Measurements from ENCODE around the gene LGALSL. TPM values are rescaled to one million over a fixed set of nuclear protein-coding genes. Genes with fewer than 3 reads are reported as not detected.

Gene LGALSL
- total RNA-seq, 2 donors from 2014 or later: 15.8 to 19.3 TPM

DNA sequence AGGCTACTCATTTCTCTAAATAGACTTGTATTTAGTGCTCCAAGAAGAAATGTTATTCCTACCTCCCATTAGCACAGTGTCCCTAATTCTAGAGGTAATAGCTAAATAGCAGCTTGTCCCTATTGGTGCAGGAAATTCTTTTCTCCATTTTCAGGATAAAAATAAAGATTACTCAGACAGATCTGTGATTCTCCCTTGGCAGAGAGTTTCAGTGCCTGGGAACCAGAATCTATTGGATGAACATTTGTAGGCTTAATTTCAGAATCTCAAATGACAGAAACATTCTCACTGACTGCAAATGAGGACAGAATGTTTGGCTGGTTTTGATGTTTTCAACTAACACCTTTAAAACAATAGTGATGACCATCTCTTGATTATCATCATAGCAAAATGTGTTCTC lies 33.3 kb upstream of the LGALSL start:
- ATAC-seq (ENCODE audit: insufficient number of reproducible peaks, low FRiP score, low read depth) (no peak), DNase-seq (ENCODE audit: low spot score) (no peak)
- Histone ChIP-seq H3K36me3 (no peaks in the 10 kb centered on the region), H3K4me1 (ENCODE audit: control insufficient read depth in 1 of 2, low read depth in 2 of 2) (peaks cover 0 to 11% of the 10 kb centered on the region in 2 donors), H3K9me3 (no peaks in the 10 kb centered on the region), H3K4me3 (no peak overlapping the region), H3K27ac (peak overlapping the region; percentile 1 to 3), H3K27me3 (replicated peaks; ENCODE audit: insufficient read depth) (no peaks in the 10 kb centered on the region)
- TF ChIP-seq, protein P1, sequence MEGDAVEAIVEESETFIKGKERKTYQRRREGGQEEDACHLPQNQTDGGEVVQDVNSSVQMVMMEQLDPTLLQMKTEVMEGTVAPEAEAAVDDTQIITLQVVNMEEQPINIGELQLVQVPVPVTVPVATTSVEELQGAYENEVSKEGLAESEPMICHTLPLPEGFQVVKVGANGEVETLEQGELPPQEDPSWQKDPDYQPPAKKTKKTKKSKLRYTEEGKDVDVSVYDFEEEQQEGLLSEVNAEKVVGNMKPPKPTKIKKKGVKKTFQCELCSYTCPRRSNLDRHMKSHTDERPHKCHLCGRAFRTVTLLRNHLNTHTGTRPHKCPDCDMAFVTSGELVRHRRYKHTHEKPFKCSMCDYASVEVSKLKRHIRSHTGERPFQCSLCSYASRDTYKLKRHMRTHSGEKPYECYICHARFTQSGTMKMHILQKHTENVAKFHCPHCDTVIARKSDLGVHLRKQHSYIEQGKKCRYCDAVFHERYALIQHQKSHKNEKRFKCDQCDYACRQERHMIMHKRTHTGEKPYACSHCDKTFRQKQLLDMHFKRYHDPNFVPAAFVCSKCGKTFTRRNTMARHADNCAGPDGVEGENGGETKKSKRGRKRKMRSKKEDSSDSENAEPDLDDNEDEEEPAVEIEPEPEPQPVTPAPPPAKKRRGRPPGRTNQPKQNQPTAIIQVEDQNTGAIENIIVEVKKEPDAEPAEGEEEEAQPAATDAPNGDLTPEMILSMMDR (IDR thresholded peaks at IDR 0.05): no peak

- TF ChIP-seq, protein P1 (IDR thresholded peaks at IDR 0.05): no peak
- DNase-seq (ENCODE audit: low spot score): no peak
- ATAC-seq (ENCODE audit: insufficient number of reproducible peaks, low FRiP score, low read depth): no peak
- Histone ChIP-seq H3K4me3 (no peak overlapping the region), H3K9me3 (no peaks in the 10 kb centered on the region), H3K36me3 (no peaks in the 10 kb centered on the region), H3K27me3 (replicated peaks; ENCODE audit: insufficient read depth) (no peaks in the 10 kb centered on the region), H3K4me1 (ENCODE audit: control insufficient read depth in 1 of 2, low read depth in 2 of 2) (peaks cover 0 to 11% of the 10 kb centered on the region in 2 donors), H3K27ac (no peak overlapping the region)
Observed at GRCh38 chr2:64421201-64421600, 32.8 kb upstream of the LGALSL start.

DNA sequence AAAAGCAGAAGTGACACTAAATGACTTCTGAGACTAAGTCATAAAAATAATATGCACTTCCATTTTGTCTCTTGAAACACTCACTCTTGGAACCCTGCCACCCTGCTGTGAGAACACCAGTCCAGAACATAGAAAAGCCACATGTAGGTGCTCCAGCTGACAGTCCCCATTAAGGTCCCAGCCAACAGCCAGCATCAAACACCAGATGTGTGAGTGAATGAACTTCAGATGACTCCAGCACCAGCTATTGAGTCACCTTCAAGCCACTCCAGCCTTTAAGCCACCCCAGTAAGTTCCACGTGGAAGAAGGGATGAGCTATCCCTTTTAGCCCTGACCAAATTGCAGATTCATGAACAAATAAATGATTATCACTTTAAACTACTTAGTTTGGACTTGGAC lies 31.5 kb upstream of the LGALSL start:
- no peak for ATAC-seq (ENCODE audit: insufficient number of reproducible peaks, low FRiP score, low read depth)
- no peaks in the 10 kb centered on the region for H3K36me3 ChIP-seq

DNA sequence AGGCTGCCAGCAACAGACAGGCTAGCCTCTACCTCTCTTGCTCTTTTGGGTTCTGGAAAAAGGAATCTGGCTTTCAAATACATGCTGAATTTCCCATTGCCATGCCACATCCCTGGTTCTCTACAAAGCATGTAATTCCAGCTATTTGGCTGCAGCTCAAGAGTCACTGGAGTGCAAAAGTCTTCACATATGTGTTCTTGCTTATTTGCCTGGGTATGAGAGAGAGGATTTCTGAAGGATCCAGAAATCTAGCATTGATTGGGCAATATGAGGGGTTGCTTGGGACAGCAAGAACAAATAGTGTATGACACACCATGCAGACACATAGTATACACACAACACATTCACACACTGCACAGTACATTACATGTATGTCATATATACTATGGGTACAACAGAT lies 30.7 kb upstream of the LGALSL start:
- ATAC-seq (ENCODE audit: insufficient number of reproducible peaks, low FRiP score, low read depth): no peak
- H3K27ac ChIP-seq: no peak overlapping the region
- H3K4me3 ChIP-seq: no peak overlapping the region
- H3K36me3 ChIP-seq: no peaks in the 10 kb centered on the region
- no peaks in the 10 kb centered on the region for H3K27me3 ChIP-seq (replicated peaks; ENCODE audit: insufficient read depth)
- no peak for DNase-seq (ENCODE audit: low spot score)
- H3K4me1 ChIP-seq (ENCODE audit: control insufficient read depth in 1 of 2, low read depth in 2 of 2): peaks cover 0 to 11% of the 10 kb centered on the region in 2 donors
- no peaks in the 10 kb centered on the region for H3K9me3 ChIP-seq
- TF ChIP-seq, protein P1 (IDR thresholded peaks at IDR 0.05): no peak

More for the DNA sequence above, 31.5 kb upstream of the LGALSL start:
- H3K27me3 ChIP-seq (replicated peaks; ENCODE audit: insufficient read depth): no peaks in the 10 kb centered on the region
- H3K9me3 ChIP-seq: no peaks in the 10 kb centered on the region
- TF ChIP-seq, protein P1 (IDR thresholded peaks at IDR 0.05): no peak
- peaks cover 0 to 11% of the 10 kb centered on the region in 2 donors for H3K4me1 ChIP-seq (ENCODE audit: control insufficient read depth in 1 of 2, low read depth in 2 of 2)
- H3K27ac ChIP-seq: no peak overlapping the region
- H3K4me3 ChIP-seq: no peak overlapping the region
- DNase-seq (ENCODE audit: low spot score): no peak

GRCh38 chr2:64424416-64424987 lies 29.5 kb upstream of the LGALSL start:
- peaks cover 0 to 11% of the 10 kb centered on the region in 2 donors for H3K4me1 ChIP-seq (ENCODE audit: control insufficient read depth in 1 of 2, low read depth in 2 of 2)
- H3K27ac ChIP-seq: no peak overlapping the region
- H3K36me3 ChIP-seq: no peaks in the 10 kb centered on the region
- no peak for DNase-seq (ENCODE audit: low spot score)
- H3K4me3 ChIP-seq: no peak overlapping the region
- no peak for ATAC-seq (ENCODE audit: insufficient number of reproducible peaks, low FRiP score, low read depth)
- TF ChIP-seq, protein P1 (IDR thresholded peaks at IDR 0.05): no peak
- no peaks in the 10 kb centered on the region for H3K9me3 ChIP-seq
- H3K27me3 ChIP-seq (replicated peaks; ENCODE audit: insufficient read depth): no peaks in the 10 kb centered on the region

All from thoracic aorta (tissue), 2 donors.